Measurements from ENCODE around the gene OR51A7.

DNA sequence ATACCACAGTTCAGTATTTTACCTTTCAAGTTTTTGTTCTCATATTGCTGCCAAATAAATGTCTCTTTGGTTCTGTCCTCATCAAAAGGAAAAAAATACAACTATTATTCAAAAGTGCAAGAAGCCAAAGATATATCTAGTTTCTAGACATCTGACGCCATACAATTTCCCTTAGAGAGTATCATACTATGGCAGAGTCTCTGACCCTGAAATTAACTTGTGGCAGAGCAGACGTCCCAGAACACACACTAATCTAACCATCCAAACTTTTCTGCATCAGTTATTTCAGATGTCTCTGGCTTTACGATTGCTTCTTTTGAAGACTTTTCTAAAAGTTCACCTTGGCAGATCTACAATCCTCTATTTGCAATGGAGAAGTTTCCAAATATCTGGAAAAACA is 19.2 kb upstream of the OR51A7 start:
- no peak for TF ChIP-seq POLR2A (IDR thresholded peaks at IDR 0.05)
- TF ChIP-seq, protein P1, sequence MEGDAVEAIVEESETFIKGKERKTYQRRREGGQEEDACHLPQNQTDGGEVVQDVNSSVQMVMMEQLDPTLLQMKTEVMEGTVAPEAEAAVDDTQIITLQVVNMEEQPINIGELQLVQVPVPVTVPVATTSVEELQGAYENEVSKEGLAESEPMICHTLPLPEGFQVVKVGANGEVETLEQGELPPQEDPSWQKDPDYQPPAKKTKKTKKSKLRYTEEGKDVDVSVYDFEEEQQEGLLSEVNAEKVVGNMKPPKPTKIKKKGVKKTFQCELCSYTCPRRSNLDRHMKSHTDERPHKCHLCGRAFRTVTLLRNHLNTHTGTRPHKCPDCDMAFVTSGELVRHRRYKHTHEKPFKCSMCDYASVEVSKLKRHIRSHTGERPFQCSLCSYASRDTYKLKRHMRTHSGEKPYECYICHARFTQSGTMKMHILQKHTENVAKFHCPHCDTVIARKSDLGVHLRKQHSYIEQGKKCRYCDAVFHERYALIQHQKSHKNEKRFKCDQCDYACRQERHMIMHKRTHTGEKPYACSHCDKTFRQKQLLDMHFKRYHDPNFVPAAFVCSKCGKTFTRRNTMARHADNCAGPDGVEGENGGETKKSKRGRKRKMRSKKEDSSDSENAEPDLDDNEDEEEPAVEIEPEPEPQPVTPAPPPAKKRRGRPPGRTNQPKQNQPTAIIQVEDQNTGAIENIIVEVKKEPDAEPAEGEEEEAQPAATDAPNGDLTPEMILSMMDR (IDR thresholded peaks at IDR 0.05), result no peak

Data from lower leg skin (tissue), 3 donors.